Endothelial cell (in vitro differentiated cells): ENCODE results near the gene LCN6. TPM values are rescaled to one million over a fixed set of nuclear protein-coding genes. Genes with fewer than 3 reads are reported as not detected.
A peak's percentile ranks its signal among the peaks of the same experiment; 100 is the strongest.
"Not testable (repeated sequence)": the region's sequence is repeated elsewhere in the genome, so short reads cannot be mapped to it uniquely, and the experiment has no call there.

Experiments used
- DNase-seq: peaks from one replicate; pipeline ENCODE4 v3.0.0; 2021; ENCODE audit warnings: low spot score
- H3K27ac Mint-ChIP-seq: one replicate; pipeline ENCODE4 v1.8.0; 2021; ENCODE audit warnings: mixed read lengths, inconsistent platforms; ENCODE audit not compliant: unreplicated experiment
- H3K27me3 Mint-ChIP-seq: one replicate; pipeline ENCODE4 v1.8.0; 2021; ENCODE audit warnings: mild to moderate bottlenecking, moderate library complexity, mixed read lengths, inconsistent platforms; ENCODE audit not compliant: unreplicated experiment
- H3K36me3 Mint-ChIP-seq: one replicate; pipeline ENCODE4 v1.8.0; 2021; ENCODE audit warnings: mild to moderate bottlenecking, low read depth, mixed read lengths, inconsistent platforms; ENCODE audit not compliant: unreplicated experiment
- H3K4me1 Mint-ChIP-seq: one replicate; pipeline ENCODE4 v1.8.0; 2021; ENCODE audit warnings: mild to moderate bottlenecking, mixed read lengths, inconsistent platforms; ENCODE audit not compliant: unreplicated experiment
- H3K4me3 Mint-ChIP-seq: one replicate; pipeline ENCODE4 v1.8.0; 2021; ENCODE audit warnings: mild to moderate bottlenecking, mixed read lengths, inconsistent platforms; ENCODE audit not compliant: unreplicated experiment
- H3K9me3 Mint-ChIP-seq: one replicate; pipeline ENCODE4 v1.8.0; 2021; ENCODE audit warnings: mixed read lengths, inconsistent platforms; ENCODE audit not compliant: unreplicated experiment
- total RNA-seq: library from RNA; stranded (reverse); fragmentation: NEBNext Ultra II Directional; extraction: Animal tissue kit (Norgen Biotek cat#: 25700); gene quantifications from one replicate; pipeline ENCODE4 v1.2.1, GENCODE V29; 2021; ENCODE audit not compliant: unreplicated experiment
- TF ChIP-seq, protein P1 (sequence below): fragments of 200-600 bp; sonication (generic); IDR thresholded peaks from one replicate; pipeline ENCODE4 v1.5.0; 2021; ENCODE audit warnings: antibody characterized with exemption; ENCODE audit not compliant: unreplicated experiment

Gene LCN6
- total RNA-seq, 1 donor from 2014 or later = not detected

- H3K9me3 Mint-ChIP-seq = no peaks in the 10 kb centered on the region
- H3K27me3 Mint-ChIP-seq = no peaks in the 10 kb centered on the region
- H3K4me3 Mint-ChIP-seq = no peak overlapping the region
- DNase-seq = no peak
- peaks cover 5% of the 10 kb centered on the region for H3K36me3 Mint-ChIP-seq
- peaks cover 8% of the 10 kb centered on the region for H3K4me1 Mint-ChIP-seq
- TF ChIP-seq, protein P1, sequence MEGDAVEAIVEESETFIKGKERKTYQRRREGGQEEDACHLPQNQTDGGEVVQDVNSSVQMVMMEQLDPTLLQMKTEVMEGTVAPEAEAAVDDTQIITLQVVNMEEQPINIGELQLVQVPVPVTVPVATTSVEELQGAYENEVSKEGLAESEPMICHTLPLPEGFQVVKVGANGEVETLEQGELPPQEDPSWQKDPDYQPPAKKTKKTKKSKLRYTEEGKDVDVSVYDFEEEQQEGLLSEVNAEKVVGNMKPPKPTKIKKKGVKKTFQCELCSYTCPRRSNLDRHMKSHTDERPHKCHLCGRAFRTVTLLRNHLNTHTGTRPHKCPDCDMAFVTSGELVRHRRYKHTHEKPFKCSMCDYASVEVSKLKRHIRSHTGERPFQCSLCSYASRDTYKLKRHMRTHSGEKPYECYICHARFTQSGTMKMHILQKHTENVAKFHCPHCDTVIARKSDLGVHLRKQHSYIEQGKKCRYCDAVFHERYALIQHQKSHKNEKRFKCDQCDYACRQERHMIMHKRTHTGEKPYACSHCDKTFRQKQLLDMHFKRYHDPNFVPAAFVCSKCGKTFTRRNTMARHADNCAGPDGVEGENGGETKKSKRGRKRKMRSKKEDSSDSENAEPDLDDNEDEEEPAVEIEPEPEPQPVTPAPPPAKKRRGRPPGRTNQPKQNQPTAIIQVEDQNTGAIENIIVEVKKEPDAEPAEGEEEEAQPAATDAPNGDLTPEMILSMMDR = no peak
- peak overlapping the region; percentile 18 for H3K27ac Mint-ChIP-seq
Measured at GRCh38 chr9:136789523-136789937, 41.2 kb upstream of the LCN6 start.

DNA sequence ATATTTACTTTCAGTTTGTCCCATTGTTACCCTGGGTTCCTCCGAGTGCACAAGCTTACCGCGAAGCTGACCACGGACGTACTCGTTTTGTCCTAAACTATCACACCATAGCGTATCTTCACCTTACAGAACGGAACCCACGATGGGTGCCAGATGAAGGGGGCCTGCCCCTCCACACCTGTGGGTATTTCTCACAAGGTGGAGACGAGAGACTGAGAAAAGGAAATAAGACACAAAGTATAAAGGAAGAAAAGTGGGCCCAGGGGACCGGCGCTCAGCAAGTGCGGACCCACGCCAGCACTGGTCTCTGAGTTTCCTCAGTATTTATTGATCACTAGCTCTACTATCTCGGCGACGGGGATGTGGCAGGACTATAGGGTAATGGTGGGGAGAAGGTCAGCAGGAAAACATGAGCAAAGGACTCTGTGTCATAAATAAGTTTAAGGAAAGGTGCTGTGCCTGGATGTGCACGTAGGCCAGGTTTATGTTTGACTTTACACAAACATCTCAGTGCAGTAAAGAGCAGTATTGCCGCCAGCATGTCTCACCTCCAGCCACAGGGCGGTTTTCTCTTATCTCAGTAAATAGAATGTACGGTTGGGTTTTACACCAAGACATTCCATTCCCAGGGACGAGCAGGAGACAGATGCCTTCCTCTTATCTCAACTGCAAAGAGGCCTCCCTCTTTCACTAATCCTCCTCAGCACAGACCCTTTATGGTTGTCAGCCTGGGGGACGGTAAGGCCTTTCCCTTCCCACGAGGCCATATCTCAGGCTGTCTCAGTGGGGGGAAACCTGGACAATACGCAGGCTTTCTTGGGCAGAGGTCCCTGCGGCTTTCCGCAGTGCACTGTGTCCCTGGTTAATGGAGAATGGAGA lies 40.6 kb upstream of the LCN6 start:
- not testable (repeated sequence) for H3K9me3 Mint-ChIP-seq, H3K4me3 Mint-ChIP-seq
- H3K27ac Mint-ChIP-seq = peak overlapping the region; percentile 18

GRCh38 chr9:136787690-136788400 lies 39.5 kb upstream of the LCN6 start:
- no peaks in the 10 kb centered on the region for H3K27me3 Mint-ChIP-seq
- no peak overlapping the region for H3K27ac Mint-ChIP-seq

More for the DNA sequence above, 40.6 kb upstream of the LCN6 start:
- not testable (repeated sequence) for H3K4me1 Mint-ChIP-seq, H3K27me3 Mint-ChIP-seq, H3K36me3 Mint-ChIP-seq, DNase-seq

GRCh38 chr9:136786983-136787382 lies 38.7 kb upstream of the LCN6 start:
- not testable (repeated sequence) for H3K27ac Mint-ChIP-seq, H3K36me3 Mint-ChIP-seq, H3K4me3 Mint-ChIP-seq, DNase-seq, H3K9me3 Mint-ChIP-seq, H3K4me1 Mint-ChIP-seq, H3K27me3 Mint-ChIP-seq

More at GRCh38 chr9:136787690-136788400, 39.5 kb upstream of the LCN6 start:
- Mint-ChIP-seq H3K4me1 (peaks cover 8% of the 10 kb centered on the region), H3K36me3 (peaks cover 5% of the 10 kb centered on the region), H3K4me3 (no peak overlapping the region), H3K9me3 (no peaks in the 10 kb centered on the region)
- peak; percentile 78 for DNase-seq
- TF ChIP-seq, protein P1 = peak; percentile 95

GRCh38 chr9:136786451-136786850 lies 38.1 kb upstream of the LCN6 start:
- Mint-ChIP-seq H3K36me3 (no peaks in the 10 kb centered on the region), H3K27ac (no peak overlapping the region), H3K9me3 (no peaks in the 10 kb centered on the region), H3K4me1 (peaks cover 2% of the 10 kb centered on the region), H3K4me3 (no peak overlapping the region), H3K27me3 (no peaks in the 10 kb centered on the region)
- TF ChIP-seq, protein P1 = no peak
- DNase-seq = no peak

DNA sequence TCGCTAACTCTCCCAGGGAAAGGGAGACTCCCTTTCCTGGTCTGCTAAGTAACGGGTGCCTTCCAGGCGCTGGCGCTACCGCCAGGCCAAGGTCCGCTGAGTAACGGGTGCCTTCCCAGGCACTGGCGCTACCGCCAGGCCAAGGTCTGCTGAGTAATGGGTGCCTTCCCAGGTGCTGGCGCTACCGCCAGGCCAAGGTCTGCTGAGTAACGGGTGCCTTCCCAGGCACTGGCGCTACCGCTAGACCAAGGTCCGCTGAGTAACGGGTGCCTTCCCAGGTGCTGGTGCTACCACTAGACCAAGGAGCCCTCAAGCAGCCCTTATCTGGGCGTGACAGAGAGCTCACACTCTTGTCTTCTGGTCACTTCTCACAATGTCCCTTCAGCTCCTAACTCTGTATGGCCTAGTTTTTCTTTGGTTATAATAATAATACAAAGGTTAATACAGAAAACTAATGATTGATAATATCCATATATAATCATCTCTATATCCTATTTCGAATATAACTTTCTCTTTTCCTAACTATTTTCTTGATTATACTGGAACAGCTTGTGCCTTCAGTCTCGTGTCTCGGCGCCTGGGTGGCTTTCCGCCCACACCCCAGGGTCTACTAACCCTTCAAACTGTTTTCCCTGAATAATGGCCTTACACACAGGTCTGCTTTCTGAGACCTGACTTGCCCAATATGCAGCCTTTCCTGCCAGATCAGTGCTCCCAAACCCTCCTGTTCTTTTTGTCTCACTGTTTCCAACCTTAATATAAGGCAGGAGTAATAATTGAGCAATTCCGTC lies 37.4 kb upstream of the LCN6 start:
- H3K4me3 Mint-ChIP-seq, H3K27ac Mint-ChIP-seq, H3K9me3 Mint-ChIP-seq, H3K36me3 Mint-ChIP-seq, H3K27me3 Mint-ChIP-seq, H3K4me1 Mint-ChIP-seq, DNase-seq: not testable (repeated sequence)
